Measurements from ENCODE around the gene ADCYAP1R1. TPM values are rescaled to one million over a fixed set of nuclear protein-coding genes. Genes with fewer than 3 reads are reported as not detected.

Gene ADCYAP1R1
- total RNA-seq, 1 experiment from 2014 or later = not detected

DNA sequence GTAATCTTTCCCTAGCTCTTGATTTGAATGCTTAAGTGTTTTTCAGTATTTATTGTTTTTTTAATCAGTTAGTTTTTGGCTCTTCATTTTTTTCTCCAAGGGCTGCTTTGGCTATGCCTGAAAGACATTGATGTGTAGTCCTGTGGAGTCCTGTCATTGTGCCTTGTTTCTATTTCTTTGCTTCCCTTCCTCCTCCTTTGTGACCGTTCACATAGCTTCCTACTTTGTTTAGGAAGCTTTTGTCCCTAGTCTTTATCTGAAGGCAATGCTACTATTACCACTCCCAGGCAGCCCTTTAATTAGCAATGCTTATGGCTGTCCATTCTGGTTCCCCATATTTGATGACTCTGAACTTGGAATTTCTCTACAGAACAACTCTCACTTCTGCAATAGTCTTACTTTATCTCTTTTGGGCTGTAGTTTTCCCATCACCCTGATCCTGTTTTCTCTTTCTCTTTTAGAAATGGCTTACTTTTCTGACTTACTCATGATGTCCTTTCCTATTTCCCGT lies 39.9 kb downstream of the ADCYAP1R1 start:
- Mint-ChIP-seq H3K27me3 (ENCODE audit: insufficient read depth, unreplicated experiment) (peaks cover 64% of the 10 kb centered on the region), H3K4me3 (ENCODE audit: unreplicated experiment) (no peak overlapping the region), H3K27ac (ENCODE audit: low read depth, unreplicated experiment) (no peak overlapping the region), H3K4me1 (ENCODE audit: insufficient read depth, unreplicated experiment) (no peaks in the 10 kb centered on the region), H3K36me3 (ENCODE audit: insufficient read depth, unreplicated experiment) (no peaks in the 10 kb centered on the region), H3K9me3 (ENCODE audit: unreplicated experiment) (no peaks in the 10 kb centered on the region)
- BruUV-seq (replicated peaks) = no TSS peak
- CTCF ChIA-PET = no interaction called here
- DNase-seq (ENCODE audit: unreplicated experiment) = no peak
- intact Hi-C loops (cut with micrococcal nuclease) = no loop called here
- POLR2A ChIA-PET = no interaction called here
- no peak for TF ChIP-seq CTCF (IDR thresholded peaks at IDR 0.05; ENCODE audit: unreplicated experiment)

GRCh38 chr7:31092606-31093005 lies 40.5 kb downstream of the ADCYAP1R1 start:
- Mint-ChIP-seq H3K4me3 (ENCODE audit: unreplicated experiment) (no peak overlapping the region), H3K36me3 (ENCODE audit: insufficient read depth, unreplicated experiment) (no peaks in the 10 kb centered on the region), H3K9me3 (ENCODE audit: unreplicated experiment) (no peaks in the 10 kb centered on the region), H3K4me1 (ENCODE audit: insufficient read depth, unreplicated experiment) (no peaks in the 10 kb centered on the region), H3K27ac (ENCODE audit: low read depth, unreplicated experiment) (no peak overlapping the region), H3K27me3 (ENCODE audit: insufficient read depth, unreplicated experiment) (peaks cover 64% of the 10 kb centered on the region)
- ChIA-PET CTCF (interaction anchor here (0.6 kb wide), 1 partner anchor 42 kb away, joined by 3 read pairs; no protein-coding TSS in a partner anchor), POLR2A (no interaction called here)
- no peak for DNase-seq (ENCODE audit: unreplicated experiment)
- intact Hi-C loops (cut with micrococcal nuclease) = no loop called here
- no peak for TF ChIP-seq CTCF (IDR thresholded peaks at IDR 0.05; ENCODE audit: unreplicated experiment)
- no TSS peak for BruUV-seq (replicated peaks)

DNA sequence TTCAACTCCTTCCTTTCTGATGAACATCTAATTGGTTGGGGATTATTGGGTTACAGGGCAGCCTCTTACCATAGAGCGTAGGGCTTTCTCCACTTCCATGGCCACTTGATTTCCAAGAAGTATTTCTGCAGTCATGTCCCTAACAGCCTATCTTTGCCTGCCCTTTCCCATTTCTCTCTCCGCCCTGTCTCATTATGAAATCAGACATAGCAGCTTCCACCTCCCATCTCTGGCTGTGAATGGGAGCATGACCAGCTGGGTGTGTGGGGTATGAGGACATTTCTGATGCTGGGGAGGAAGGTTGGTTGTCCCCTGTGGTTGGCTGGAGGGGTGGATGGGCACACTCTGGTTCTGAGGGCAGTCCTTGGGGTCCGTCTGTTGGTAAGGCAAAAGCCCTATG lies 41.2 kb downstream of the ADCYAP1R1 start:
- no peaks in the 10 kb centered on the region for H3K9me3 Mint-ChIP-seq (ENCODE audit: unreplicated experiment)
- H3K27ac Mint-ChIP-seq (ENCODE audit: low read depth, unreplicated experiment) = no peak overlapping the region
- ChIA-PET POLR2A (no interaction called here), CTCF (no interaction called here)
- no peak for TF ChIP-seq CTCF (IDR thresholded peaks at IDR 0.05; ENCODE audit: unreplicated experiment)
- no peaks in the 10 kb centered on the region for H3K4me1 Mint-ChIP-seq (ENCODE audit: insufficient read depth, unreplicated experiment)
- H3K27me3 Mint-ChIP-seq (ENCODE audit: insufficient read depth, unreplicated experiment) = peaks cover 62% of the 10 kb centered on the region
- intact Hi-C loops (cut with micrococcal nuclease) = no loop called here
- no TSS peak for BruUV-seq (replicated peaks)
- no peaks in the 10 kb centered on the region for H3K36me3 Mint-ChIP-seq (ENCODE audit: insufficient read depth, unreplicated experiment)
- no peak overlapping the region for H3K4me3 Mint-ChIP-seq (ENCODE audit: unreplicated experiment)
- DNase-seq (ENCODE audit: unreplicated experiment) = no peak

GRCh38 chr7:31094271-31094670 lies 42.2 kb downstream of the ADCYAP1R1 start:
- Mint-ChIP-seq H3K4me3 (ENCODE audit: unreplicated experiment) (no peak overlapping the region), H3K27ac (ENCODE audit: low read depth, unreplicated experiment) (no peak overlapping the region), H3K27me3 (ENCODE audit: insufficient read depth, unreplicated experiment) (peaks cover 59% of the 10 kb centered on the region), H3K36me3 (ENCODE audit: insufficient read depth, unreplicated experiment) (no peaks in the 10 kb centered on the region), H3K9me3 (ENCODE audit: unreplicated experiment) (no peaks in the 10 kb centered on the region), H3K4me1 (ENCODE audit: insufficient read depth, unreplicated experiment) (no peaks in the 10 kb centered on the region)
- no peak for DNase-seq (ENCODE audit: unreplicated experiment)
- BruUV-seq (replicated peaks) = no TSS peak
- intact Hi-C loops (cut with micrococcal nuclease) = no loop called here
- ChIA-PET CTCF (interaction anchor here (0.6 to 3.4 kb wide), 4 partner anchors 10 to 111 kb away, joined by 3 to 19 read pairs (median 6); no protein-coding TSS in a partner anchor), POLR2A (no interaction called here)
- TF ChIP-seq CTCF (IDR thresholded peaks at IDR 0.05; ENCODE audit: unreplicated experiment) = no peak
